SK-N-SH (cell line): ENCODE results near the gene ZNF614. TPM values are rescaled to one million over a fixed set of nuclear protein-coding genes. Genes with fewer than 3 reads are reported as not detected.
"Not testable (repeated sequence)": the region's sequence is repeated elsewhere in the genome, so short reads cannot be mapped to it uniquely, and the experiment has no call there.

ENCODE experiments used
- CTCF ChIA-PET: fragments of 300-600, 350-600 bp; formaldehyde crosslinking; extraction: SDS; loops from one replicate; lab custom pipeline; 2021; lab: Yijun Ruan, JAX
- POLR2A ChIA-PET: fragments of 350-600 bp; sonication (Branson Sonifier 250); formaldehyde crosslinking; extraction: SDS; loops from one replicate; lab custom pipeline; 2020; ENCODE audit warnings: antibody characterized with exemption, inconsistent platforms; lab: Yijun Ruan, JAX
- DNase-seq: peaks from one replicate; pipeline ENCODE4 v3.0.0; 2012
- H2AFZ ChIP-seq: fragments of 200-600 bp; sonication (generic); 2 replicates; pipeline ENCODE4 v1.8.1; 2016; ENCODE audit warnings: antibody characterized with exemption, mild to moderate bottlenecking, low read depth
- H3F3A ChIP-seq: fragments of 200-600 bp; sonication (generic); replicated peaks from 2 replicates; pipeline ENCODE3; 2016; ENCODE audit warnings: antibody characterized with exemption, mild to moderate bottlenecking; ENCODE audit not compliant: insufficient read depth
- H3K27ac ChIP-seq, 2 experiments: fragments of 200-500 bp in 1 of 2; fragments of 200-600 bp in 1 of 2; sonication (Bioruptor generic) in 1 of 2; sonication (generic), shearing (Covaris generic) in 1 of 2; 2 replicates each; pipeline versions ENCODE4 v1.5.1 to v1.6.1; 2014 to 2016; ENCODE audit warnings: low read depth in 2 of 2, inconsistent platforms in 1 of 2, low read length in 1 of 2, mild to moderate bottlenecking in 1 of 2, mixed read lengths in 1 of 2
- H3K27me3 ChIP-seq: fragments of 200-600 bp; sonication (generic), shearing (Covaris generic); 2 replicates; pipeline ENCODE4 v1.6.1; 2016; ENCODE audit warnings: mixed run types; ENCODE audit not compliant: insufficient read depth
- H3K36me3 ChIP-seq, 2 experiments: fragments of 200-500 bp in 1 of 2; fragments of 200-600 bp in 1 of 2; sonication (Bioruptor generic) in 1 of 2; sonication (generic) in 1 of 2; replicated peaks in 1 of 2; 2 replicates each; pipeline versions ENCODE3 to v1.5.1; 2014 to 2016; ENCODE audit warnings: low read length in 1 of 2, mild to moderate bottlenecking in 1 of 2; ENCODE audit not compliant: insufficient read depth in 2 of 2, control insufficient read depth in 1 of 2
- H3K4me1 ChIP-seq, 2 experiments: fragments of 200-500 bp in 1 of 2; fragments of 200-600 bp in 1 of 2; sonication (Bioruptor generic) in 1 of 2; sonication (generic), shearing (Covaris generic) in 1 of 2; 2 replicates each; pipeline versions ENCODE4 v1.5.1 to v1.6.1; 2014 to 2016; ENCODE audit warnings: low read depth in 1 of 2, low read length in 1 of 2, mixed run types in 1 of 2; ENCODE audit not compliant: insufficient read depth in 2 of 2, control insufficient read depth in 1 of 2
- H3K4me2 ChIP-seq: fragments of 200-600 bp; sonication (generic), shearing (Covaris generic); 2 replicates; pipeline ENCODE4 v1.6.1; 2017; ENCODE audit warnings: mixed run types
- H3K4me3 ChIP-seq, 2 experiments: fragments of 200-500 bp in 1 of 2; fragments of 200-600 bp in 1 of 2; sonication (Bioruptor generic) in 1 of 2; sonication (generic), shearing (Covaris generic) in 1 of 2; 2 replicates each; pipeline versions ENCODE4 v1.5.1 to v1.8.1; 2014 to 2016; ENCODE audit warnings: low read depth in 2 of 2, inconsistent platforms in 1 of 2, low read length in 1 of 2, mild to moderate bottlenecking in 1 of 2, mixed read lengths in 1 of 2, moderate library complexity in 1 of 2
- H3K79me2 ChIP-seq: fragments of 200-600 bp; sonication (generic); 2 replicates; pipeline ENCODE4 v1.8.1; 2017; ENCODE audit warnings: mild to moderate bottlenecking; ENCODE audit not compliant: insufficient read depth
- H3K9ac ChIP-seq: fragments of 200-600 bp; sonication (generic); 2 replicates; pipeline ENCODE4 v1.6.1; 2017; ENCODE audit warnings: mixed run types
- H3K9me2 ChIP-seq: fragments of 200-600 bp; sonication (generic); 2 replicates; pipeline ENCODE4 v1.6.1; 2017; ENCODE audit warnings: mixed run types
- H3K9me3 ChIP-seq: fragments of 200-600 bp; sonication (generic); 2 replicates; pipeline ENCODE4 v1.6.1; 2017; ENCODE audit warnings: mixed run types, mild to moderate bottlenecking, moderate library complexity
- H4K20me1 ChIP-seq: fragments of 200-600 bp; sonication (generic); 2 replicates; pipeline ENCODE4 v1.6.1; 2017; ENCODE audit warnings: mild to moderate bottlenecking, mixed run types; ENCODE audit not compliant: insufficient read depth
- EP300 ChIP-seq, 2 experiments: IDR thresholded peaks; 2 replicates each; pipeline versions ENCODE4 v1.4.0 to v1.6.1; 2012; ENCODE audit warnings: borderline replicate concordance in 1 of 2, low read depth in 1 of 2, low read length in 1 of 2
- FOSL2 ChIP-seq: IDR thresholded peaks from 2 replicates; pipeline ENCODE4 v1.4.0; 2012; ENCODE audit warnings: low read depth, mild to moderate bottlenecking, moderate library complexity, borderline replicate concordance
- FOXJ3 ChIP-seq: sonication (generic); formaldehyde crosslinking; IDR thresholded peaks from 2 replicates; pipeline ENCODE4 v1.5.1; 2020; ENCODE audit warnings: mild to moderate bottlenecking, missing genetic modification reagents
- GABPA ChIP-seq: IDR thresholded peaks from 2 replicates; pipeline ENCODE4 v1.4.0; 2012; ENCODE audit warnings: low read depth, mild to moderate bottlenecking
- GATA2 ChIP-seq: sonication (generic); formaldehyde crosslinking; IDR thresholded peaks from 2 replicates; pipeline ENCODE4 v1.5.0; 2020; ENCODE audit warnings: mild to moderate bottlenecking, missing genetic modification reagents
- MXI1 ChIP-seq: IDR thresholded peaks from 2 replicates; pipeline ENCODE4 v1.6.1; 2012; ENCODE audit warnings: mild to moderate bottlenecking, low read depth, low read length, improper control_type of control experiment
- NFIC ChIP-seq: IDR thresholded peaks from 2 replicates; pipeline ENCODE4 v1.4.0; 2012; ENCODE audit warnings: borderline replicate concordance
- RFX5 ChIP-seq: IDR thresholded peaks from 2 replicates; pipeline ENCODE4 v1.6.1; 2012; ENCODE audit warnings: mild to moderate bottlenecking, improper control_type of control experiment, low read length
- SMC3 ChIP-seq: IDR thresholded peaks from 2 replicates; pipeline ENCODE4 v1.6.1; 2012; ENCODE audit warnings: low read depth, low read length, improper control_type of control experiment
- TAF1 ChIP-seq: IDR thresholded peaks from 2 replicates; pipeline ENCODE4 v1.6.1; 2012; ENCODE audit warnings: low read depth, mild to moderate bottlenecking, low read length, moderate library complexity, borderline replicate concordance
- TEAD4 ChIP-seq: IDR thresholded peaks from 2 replicates; pipeline ENCODE4 v1.4.0; 2012; ENCODE audit warnings: mild to moderate bottlenecking, borderline replicate concordance; ENCODE audit not compliant: insufficient read depth
- WGBS: methylation state at CpG from one replicate; pipeline ENCODE4 v1.1.6; 2017; ENCODE audit warnings: low lambda C conversion rate; 5-methylcytosine and 5-hydroxymethylcytosine counted together
- polyA plus RNA-seq, 3 experiments: library from polyadenylated mRNA; depleted of rRNA; stranded (reverse); fragments of >200 nt; gene quantifications; 2 replicates each; pipeline ENCODE4 v1.2.3, GENCODE V29; 2012
- TF ChIP-seq, protein P1 (sequence below): fragments of 150-350 bp; IDR thresholded peaks from 2 replicates; pipeline ENCODE4 v1.6.1; 2016; ENCODE audit warnings: mild to moderate bottlenecking, low read depth, low read length
- TF ChIP-seq, protein P2 (sequence below): fragments of 200-600 bp; sonication (generic); IDR thresholded peaks from 2 replicates; pipeline ENCODE4 v1.6.1; 2017; ENCODE audit warnings: antibody characterized with exemption, mild to moderate bottlenecking, moderate library complexity
- TF ChIP-seq, protein P3 (sequence below): IDR thresholded peaks from 2 replicates; pipeline ENCODE4 v1.4.0; 2012; ENCODE audit warnings: low read depth
- TF ChIP-seq, protein P4 (sequence below): IDR thresholded peaks from 2 replicates; pipeline ENCODE4 v1.4.0; 2012; ENCODE audit warnings: low read depth, borderline replicate concordance
- TF ChIP-seq, protein P5 (sequence below): IDR thresholded peaks from 2 replicates; pipeline ENCODE4 v1.6.1; 2012; ENCODE audit warnings: mild to moderate bottlenecking, low read depth, low read length, moderate library complexity

The ZNF614 gene
- polyA plus RNA-seq, 1 of the 3 experiments (the other 2 are of a cell fraction) = 2.8 TPM

DNA sequence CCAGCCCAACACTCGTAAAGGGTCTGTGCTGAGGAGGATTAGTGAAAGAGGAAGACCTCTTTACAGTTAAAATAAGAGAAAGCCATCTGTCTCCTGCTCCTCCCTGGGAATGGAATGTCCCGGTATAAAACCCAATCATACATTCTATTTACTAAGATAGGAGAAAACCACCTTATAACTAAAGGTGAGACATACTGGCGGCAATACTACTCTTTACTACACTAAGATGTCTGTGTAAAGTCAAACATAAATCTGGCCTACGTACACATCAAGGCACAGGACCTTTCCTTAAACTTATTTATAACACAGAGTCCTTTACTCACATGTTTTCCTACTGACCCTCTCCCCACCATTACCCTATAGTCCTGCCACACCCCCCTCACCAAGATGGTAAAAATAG is 44.8 kb downstream of the ZNF614 start (continued):
- TF ChIP-seq TEAD4 (no peak), RFX5 (no peak), FOSL2 (no peak), NFIC (no peak), MXI1 (no peak), GABPA (no peak)
- TF ChIP-seq, protein P1, sequence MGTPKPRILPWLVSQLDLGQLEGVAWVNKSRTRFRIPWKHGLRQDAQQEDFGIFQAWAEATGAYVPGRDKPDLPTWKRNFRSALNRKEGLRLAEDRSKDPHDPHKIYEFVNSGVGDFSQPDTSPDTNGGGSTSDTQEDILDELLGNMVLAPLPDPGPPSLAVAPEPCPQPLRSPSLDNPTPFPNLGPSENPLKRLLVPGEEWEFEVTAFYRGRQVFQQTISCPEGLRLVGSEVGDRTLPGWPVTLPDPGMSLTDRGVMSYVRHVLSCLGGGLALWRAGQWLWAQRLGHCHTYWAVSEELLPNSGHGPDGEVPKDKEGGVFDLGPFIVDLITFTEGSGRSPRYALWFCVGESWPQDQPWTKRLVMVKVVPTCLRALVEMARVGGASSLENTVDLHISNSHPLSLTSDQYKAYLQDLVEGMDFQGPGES = no peak

DNA sequence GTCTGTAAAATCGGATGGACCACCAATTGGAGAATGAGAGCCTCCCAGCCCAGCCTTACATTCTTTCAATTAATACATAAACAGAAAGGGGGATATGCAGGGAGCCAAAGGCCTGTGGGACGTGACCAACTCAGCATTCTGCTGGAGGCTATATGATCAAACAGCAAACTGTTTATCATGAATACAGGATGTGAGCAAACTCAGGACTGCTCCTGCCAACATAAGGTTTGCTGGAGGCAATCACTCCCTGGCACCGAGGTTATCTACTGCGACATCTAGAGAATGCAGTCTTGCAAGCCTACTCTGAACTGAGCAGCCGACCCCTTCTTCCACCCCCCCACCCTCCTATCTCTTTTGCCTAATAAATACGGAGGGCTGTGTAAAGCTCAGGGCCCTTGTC is 47.3 kb downstream of the ZNF614 start:
- not testable (repeated sequence) for DNase-seq

DNA sequence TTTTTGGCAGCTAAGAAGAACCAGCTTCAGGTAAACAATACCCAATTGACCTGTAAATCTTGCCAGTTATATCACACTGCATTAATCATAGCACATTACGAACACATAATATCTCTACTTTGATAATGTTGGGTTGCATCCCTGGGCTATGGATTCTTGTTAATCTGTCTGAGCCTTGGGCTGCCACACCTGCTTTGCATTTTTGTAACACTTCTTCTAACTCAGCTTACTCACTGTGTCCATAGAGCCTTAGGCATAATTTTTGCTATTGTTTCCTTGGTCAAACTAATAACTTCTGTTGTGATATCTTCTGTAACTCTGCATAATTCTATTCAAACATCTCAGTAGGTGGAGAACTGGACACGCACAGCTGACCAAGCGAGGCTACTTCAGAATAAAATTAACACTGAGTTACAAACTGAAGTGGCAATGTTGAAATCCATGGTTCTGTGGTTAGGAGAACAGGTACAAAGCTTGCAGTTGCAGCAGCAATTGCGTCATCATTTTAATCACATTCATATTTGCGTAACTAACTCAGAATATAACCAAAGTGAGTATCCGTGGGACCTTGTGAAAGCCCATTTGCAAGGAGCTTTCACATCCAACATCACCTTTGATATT is 48.0 kb downstream of the ZNF614 start:
- no peak overlapping the region for H3K4me3 ChIP-seq
- no peaks in the 10 kb centered on the region for H3F3A ChIP-seq
- H2AFZ ChIP-seq = no peak overlapping the region
- ChIA-PET POLR2A (no interaction called here), CTCF (no interaction called here)
- 85% methylated on average over 6 of the region's 6 CpGs for WGBS
- H3K27ac ChIP-seq = no peak overlapping the region
- H3K79me2 ChIP-seq = peaks cover 89% of the 10 kb centered on the region
- H4K20me1 ChIP-seq = no peaks in the 10 kb centered on the region
- H3K4me2 ChIP-seq = no peak overlapping the region
- no peaks in the 10 kb centered on the region; the same call in 1 of the 2 replicates for H3K9me3 ChIP-seq
- H3K4me1 ChIP-seq = no peaks in the 10 kb centered on the region
- H3K27me3 ChIP-seq = no peaks in the 10 kb centered on the region
- no peak overlapping the region for H3K9ac ChIP-seq
- peaks cover 0 to 49% of the 10 kb centered on the region in 2 experiments for H3K36me3 ChIP-seq
- no peak for DNase-seq
- no peaks in the 10 kb centered on the region for H3K9me2 ChIP-seq
- TF ChIP-seq TAF1 (no peak), GATA2 (no peak), FOXJ3 (CRISPR knock-in tag) (no peak), EP300 (IDR thresholded peaks at IDR 0.05; ENCODE audit: borderline replicate concordance in 1 of 2, low read depth in 1 of 2, low read length in 1 of 2) (no peak), RFX5 (no peak), NFIC (no peak), SMC3 (no peak), GABPA (no peak)
- TF ChIP-seq, protein P2, sequence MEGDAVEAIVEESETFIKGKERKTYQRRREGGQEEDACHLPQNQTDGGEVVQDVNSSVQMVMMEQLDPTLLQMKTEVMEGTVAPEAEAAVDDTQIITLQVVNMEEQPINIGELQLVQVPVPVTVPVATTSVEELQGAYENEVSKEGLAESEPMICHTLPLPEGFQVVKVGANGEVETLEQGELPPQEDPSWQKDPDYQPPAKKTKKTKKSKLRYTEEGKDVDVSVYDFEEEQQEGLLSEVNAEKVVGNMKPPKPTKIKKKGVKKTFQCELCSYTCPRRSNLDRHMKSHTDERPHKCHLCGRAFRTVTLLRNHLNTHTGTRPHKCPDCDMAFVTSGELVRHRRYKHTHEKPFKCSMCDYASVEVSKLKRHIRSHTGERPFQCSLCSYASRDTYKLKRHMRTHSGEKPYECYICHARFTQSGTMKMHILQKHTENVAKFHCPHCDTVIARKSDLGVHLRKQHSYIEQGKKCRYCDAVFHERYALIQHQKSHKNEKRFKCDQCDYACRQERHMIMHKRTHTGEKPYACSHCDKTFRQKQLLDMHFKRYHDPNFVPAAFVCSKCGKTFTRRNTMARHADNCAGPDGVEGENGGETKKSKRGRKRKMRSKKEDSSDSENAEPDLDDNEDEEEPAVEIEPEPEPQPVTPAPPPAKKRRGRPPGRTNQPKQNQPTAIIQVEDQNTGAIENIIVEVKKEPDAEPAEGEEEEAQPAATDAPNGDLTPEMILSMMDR = no peak
- TF ChIP-seq, protein P3, sequence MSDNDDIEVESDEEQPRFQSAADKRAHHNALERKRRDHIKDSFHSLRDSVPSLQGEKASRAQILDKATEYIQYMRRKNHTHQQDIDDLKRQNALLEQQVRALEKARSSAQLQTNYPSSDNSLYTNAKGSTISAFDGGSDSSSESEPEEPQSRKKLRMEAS = no peak
- TF ChIP-seq, protein P4, sequence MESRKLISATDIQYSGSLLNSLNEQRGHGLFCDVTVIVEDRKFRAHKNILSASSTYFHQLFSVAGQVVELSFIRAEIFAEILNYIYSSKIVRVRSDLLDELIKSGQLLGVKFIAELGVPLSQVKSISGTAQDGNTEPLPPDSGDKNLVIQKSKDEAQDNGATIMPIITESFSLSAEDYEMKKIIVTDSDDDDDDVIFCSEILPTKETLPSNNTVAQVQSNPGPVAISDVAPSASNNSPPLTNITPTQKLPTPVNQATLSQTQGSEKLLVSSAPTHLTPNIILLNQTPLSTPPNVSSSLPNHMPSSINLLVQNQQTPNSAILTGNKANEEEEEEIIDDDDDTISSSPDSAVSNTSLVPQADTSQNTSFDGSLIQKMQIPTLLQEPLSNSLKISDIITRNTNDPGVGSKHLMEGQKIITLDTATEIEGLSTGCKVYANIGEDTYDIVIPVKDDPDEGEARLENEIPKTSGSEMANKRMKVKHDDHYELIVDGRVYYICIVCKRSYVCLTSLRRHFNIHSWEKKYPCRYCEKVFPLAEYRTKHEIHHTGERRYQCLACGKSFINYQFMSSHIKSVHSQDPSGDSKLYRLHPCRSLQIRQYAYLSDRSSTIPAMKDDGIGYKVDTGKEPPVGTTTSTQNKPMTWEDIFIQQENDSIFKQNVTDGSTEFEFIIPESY = no peak
- TF ChIP-seq, protein P5, sequence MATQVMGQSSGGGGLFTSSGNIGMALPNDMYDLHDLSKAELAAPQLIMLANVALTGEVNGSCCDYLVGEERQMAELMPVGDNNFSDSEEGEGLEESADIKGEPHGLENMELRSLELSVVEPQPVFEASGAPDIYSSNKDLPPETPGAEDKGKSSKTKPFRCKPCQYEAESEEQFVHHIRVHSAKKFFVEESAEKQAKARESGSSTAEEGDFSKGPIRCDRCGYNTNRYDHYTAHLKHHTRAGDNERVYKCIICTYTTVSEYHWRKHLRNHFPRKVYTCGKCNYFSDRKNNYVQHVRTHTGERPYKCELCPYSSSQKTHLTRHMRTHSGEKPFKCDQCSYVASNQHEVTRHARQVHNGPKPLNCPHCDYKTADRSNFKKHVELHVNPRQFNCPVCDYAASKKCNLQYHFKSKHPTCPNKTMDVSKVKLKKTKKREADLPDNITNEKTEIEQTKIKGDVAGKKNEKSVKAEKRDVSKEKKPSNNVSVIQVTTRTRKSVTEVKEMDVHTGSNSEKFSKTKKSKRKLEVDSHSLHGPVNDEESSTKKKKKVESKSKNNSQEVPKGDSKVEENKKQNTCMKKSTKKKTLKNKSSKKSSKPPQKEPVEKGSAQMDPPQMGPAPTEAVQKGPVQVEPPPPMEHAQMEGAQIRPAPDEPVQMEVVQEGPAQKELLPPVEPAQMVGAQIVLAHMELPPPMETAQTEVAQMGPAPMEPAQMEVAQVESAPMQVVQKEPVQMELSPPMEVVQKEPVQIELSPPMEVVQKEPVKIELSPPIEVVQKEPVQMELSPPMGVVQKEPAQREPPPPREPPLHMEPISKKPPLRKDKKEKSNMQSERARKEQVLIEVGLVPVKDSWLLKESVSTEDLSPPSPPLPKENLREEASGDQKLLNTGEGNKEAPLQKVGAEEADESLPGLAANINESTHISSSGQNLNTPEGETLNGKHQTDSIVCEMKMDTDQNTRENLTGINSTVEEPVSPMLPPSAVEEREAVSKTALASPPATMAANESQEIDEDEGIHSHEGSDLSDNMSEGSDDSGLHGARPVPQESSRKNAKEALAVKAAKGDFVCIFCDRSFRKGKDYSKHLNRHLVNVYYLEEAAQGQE = no peak

More for the DNA sequence above, 47.3 kb downstream of the ZNF614 start:
- H3F3A ChIP-seq, H3K27me3 ChIP-seq, H3K9ac ChIP-seq, CTCF ChIA-PET, H3K9me2 ChIP-seq, H3K4me1 ChIP-seq, H4K20me1 ChIP-seq, H3K9me3 ChIP-seq, H2AFZ ChIP-seq, H3K27ac ChIP-seq, H3K4me2 ChIP-seq, H3K4me3 ChIP-seq, POLR2A ChIA-PET: not testable (repeated sequence)
- WGBS = 77% methylated on average over 6 of the region's 6 CpGs
- H3K36me3 ChIP-seq = peaks cover 0 to 52% of the 10 kb centered on the region in 2 experiments
- H3K79me2 ChIP-seq = peaks cover 92% of the 10 kb centered on the region
